Fibroblast of pulmonary artery (primary cell): Measurements from ENCODE around the gene TBC1D24.
"Not testable (repeated sequence)": the region's sequence is repeated elsewhere in the genome, so short reads cannot be mapped to it uniquely, and the experiment has no call there.

ENCODE experiments used
- DNase-seq: peaks from one replicate; pipeline ENCODE4 v3.0.0-alpha.2; 2010; ENCODE audit warnings: low read depth
- H3K4me3 ChIP-seq: replicated peaks from 2 replicates; pipeline ENCODE4 v1.5.1; 2011; ENCODE audit warnings: low read depth, mild to moderate bottlenecking, control low read depth, low read length, moderate library complexity
- TF ChIP-seq, protein P1 (sequence below): IDR thresholded peaks from 2 replicates; pipeline ENCODE4 v1.5.1; 2011; ENCODE audit warnings: mild to moderate bottlenecking, control low read depth, low read length, inconsistent platforms; ENCODE audit errors: missing control alignments

Gene TBC1D24

DNA sequence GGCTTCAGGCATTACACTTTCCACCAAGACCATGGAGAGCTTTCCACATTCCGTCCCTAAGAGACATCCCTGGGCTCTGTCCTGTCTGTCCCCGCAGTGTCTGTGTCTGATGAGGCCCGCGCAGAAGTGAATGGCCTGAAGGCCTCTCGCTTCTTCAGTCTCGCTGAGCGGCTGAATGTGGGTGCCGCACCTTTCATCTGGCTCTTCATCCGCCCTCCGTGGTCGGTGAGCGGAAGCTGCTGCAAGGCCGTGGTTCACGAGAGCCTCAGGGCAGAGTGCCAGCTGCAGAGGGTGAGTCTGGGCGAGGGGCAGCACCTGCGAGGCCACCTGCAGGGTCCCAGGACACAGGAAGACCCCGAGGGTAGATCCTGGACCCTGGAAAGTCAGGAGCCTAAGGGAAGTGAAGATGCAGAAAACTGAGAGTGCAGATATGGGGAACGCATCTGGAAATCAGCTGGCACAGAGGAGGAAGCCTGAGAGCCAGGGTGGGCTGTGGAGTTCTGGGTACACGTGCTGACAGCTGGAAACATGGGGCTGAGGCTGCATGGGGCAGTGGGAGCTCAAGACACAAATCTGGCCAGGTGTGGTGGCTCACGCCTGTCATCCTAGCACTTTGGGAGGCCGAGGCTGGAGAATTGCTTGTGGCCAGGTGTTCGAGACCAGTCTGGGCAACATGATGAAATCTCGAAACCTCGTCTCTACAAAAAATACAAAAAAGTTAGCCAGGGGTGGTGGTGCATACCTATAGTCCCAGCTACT, 37.7 kb upstream of the TBC1D24 start:
- DNase-seq, result no peak

DNA sequence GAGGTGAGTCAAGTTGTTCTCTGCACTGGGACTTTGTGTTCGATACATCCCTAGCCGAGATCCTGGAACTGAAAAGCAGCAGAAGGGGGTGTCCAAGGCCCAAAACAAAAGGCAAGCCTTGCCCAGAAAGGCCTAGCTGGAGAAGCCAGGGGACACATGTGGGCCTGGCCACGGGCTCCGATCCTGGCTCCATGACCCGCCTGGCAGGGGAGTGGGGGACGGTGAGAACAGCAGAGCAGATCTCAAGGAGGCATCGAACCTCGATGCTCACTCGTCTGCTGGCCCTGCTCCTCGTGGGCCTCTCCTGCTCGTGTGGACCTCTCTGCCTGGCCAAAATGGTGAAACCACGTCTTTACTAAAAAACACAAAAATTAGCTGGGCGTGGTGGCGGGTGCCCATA, 36.8 kb upstream of the TBC1D24 start:
- TF ChIP-seq, protein P1, sequence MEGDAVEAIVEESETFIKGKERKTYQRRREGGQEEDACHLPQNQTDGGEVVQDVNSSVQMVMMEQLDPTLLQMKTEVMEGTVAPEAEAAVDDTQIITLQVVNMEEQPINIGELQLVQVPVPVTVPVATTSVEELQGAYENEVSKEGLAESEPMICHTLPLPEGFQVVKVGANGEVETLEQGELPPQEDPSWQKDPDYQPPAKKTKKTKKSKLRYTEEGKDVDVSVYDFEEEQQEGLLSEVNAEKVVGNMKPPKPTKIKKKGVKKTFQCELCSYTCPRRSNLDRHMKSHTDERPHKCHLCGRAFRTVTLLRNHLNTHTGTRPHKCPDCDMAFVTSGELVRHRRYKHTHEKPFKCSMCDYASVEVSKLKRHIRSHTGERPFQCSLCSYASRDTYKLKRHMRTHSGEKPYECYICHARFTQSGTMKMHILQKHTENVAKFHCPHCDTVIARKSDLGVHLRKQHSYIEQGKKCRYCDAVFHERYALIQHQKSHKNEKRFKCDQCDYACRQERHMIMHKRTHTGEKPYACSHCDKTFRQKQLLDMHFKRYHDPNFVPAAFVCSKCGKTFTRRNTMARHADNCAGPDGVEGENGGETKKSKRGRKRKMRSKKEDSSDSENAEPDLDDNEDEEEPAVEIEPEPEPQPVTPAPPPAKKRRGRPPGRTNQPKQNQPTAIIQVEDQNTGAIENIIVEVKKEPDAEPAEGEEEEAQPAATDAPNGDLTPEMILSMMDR, result no peak
- DNase-seq, result no peak

More for the DNA sequence above, 37.7 kb upstream of the TBC1D24 start:
- TF ChIP-seq, protein P1, result no peak
- no peak overlapping the region for H3K4me3 ChIP-seq

DNA sequence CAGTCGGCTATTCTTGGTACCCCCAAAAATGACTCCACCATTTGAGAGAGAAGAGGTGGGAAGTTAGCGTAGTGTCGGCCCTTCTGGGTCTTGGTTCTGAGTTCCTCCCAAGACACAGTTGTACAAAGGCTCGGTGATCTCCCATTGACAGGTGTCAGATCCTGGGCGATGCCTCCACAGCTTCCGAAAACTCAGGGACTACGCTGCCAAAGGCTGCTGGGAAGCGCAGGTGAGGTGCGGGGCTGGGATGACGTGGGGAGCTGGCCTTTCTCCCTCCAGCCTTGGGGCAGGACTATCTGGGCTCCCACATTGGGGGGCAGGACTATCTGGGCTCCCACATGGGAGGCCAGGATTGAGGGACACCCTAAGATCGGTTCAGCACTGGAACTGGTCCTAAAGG, 35.3 kb upstream of the TBC1D24 start:
- DNase-seq, result no peak
- TF ChIP-seq, protein P1, result no peak
- H3K4me3 ChIP-seq, result no peak overlapping the region

More for the DNA sequence above, 36.8 kb upstream of the TBC1D24 start:
- H3K4me3 ChIP-seq, result no peak overlapping the region

DNA sequence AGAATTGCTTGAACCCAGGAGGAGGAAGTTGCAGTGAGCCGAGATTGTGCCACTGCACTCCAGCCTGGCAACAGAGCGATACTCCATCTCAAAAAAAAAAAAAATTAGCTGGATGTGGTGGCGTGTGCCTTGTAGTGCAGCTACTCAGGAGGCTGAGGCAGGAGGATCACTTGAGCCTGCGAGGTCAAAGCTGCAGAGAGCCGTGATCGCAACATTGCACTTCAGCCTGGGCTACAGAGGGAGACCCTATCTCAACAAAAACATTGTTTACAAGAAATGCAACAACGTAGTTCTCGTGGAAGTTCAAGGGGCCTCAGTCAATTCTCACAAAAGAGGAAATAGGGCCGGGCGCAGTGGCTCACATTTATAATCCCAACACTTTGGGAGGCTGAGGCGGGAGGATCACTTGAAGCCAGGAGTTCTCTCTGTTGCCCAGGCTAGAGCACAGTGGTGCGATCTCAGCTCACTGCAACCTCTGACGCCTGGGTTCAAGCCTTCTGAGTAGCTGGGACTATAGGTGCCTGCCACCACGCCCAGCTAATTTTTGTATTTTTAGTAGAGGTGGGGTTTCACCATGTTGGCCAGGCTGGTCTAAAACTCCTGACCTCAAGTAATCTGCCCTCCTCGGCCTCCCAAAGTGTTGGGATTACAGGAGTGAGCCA, 33.7 kb upstream of the TBC1D24 start:
- H3K4me3 ChIP-seq, DNase-seq: not testable (repeated sequence)

DNA sequence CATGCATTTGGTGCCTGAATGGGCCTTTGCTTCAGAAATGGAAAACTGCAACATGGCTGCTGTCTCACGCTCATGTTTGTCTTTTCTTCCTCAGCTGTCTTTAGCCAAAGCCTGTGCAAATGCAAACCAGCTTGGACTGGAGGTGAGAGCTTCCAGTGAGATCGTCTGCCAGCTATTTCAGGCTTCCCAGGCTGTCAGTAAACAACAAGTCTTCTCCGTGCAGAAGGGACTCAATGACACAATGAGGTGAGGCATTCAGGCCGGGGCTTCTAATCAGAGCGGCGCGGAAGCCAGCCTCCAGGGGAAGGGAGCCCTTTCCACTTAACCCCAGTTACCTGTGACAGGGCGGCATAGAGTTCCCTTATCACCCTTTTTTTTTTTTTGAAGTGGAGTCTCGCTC, 31.4 kb upstream of the TBC1D24 start:
- TF ChIP-seq, protein P1, result no peak
- DNase-seq, result no peak
- no peak overlapping the region for H3K4me3 ChIP-seq

DNA sequence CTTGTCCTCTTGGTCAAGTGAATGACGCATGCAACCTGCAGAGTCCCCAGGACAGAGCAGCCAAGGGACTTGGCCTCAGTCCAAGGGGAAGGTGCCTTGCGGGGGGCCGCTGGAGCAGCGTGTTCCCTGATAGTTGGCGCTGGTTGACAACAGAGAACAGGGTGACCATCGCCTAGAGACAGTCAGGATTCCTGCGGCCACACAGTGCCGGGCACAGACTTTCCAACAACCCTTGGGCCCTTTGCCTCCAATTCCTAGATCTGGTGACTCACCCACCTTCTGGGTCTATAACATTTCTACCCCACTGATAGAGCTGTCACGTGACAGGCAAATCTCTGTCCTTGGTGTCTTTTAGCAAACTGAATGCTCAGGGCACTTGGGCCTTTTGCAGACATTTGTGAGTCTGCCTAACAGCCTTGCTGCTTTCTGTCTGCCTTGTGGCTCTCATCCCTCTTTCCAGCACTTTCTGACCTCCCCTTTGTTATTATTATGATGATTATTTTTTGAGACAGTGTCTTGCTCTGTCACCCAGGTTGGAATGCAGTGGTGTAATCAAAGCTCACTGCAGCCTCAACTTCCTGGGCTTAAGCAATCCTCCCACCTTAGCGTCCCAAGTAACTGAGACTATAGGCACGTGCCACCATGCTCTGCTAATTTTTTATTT, 26.9 kb upstream of the TBC1D24 start:
- peak; percentile 33 for DNase-seq
- TF ChIP-seq, protein P1, result no peak

DNA sequence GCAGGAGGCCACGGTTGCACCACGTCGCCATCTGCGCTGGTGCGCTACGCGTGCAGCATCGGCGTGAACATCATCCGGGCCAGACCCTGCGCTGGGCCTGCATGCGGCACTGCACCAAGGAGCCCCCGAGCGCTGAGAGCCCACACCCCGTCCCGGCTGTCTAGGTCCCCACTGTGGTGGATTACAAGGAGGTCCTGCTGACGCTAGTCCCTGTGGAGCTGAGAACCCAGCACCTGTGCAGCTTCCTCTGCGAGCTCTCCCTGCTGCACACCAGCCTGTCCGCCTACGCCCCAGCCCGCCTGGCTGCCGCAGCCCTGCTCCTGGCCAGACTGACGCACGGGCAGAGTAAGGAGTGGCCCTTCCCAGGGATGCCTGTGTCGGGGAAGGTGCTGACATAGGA, 25.8 kb upstream of the TBC1D24 start:
- no peak overlapping the region for H3K4me3 ChIP-seq
- TF ChIP-seq, protein P1, result no peak
- no peak for DNase-seq

More for the DNA sequence above, 26.9 kb upstream of the TBC1D24 start:
- H3K4me3 ChIP-seq, result no peak overlapping the region
